Activated CD4-positive, alpha-beta T cell treated with anti-CD3 and anti-CD28 coated beads, Interleukin-10, Interleukin-2, amounts not matched to agents 100 ng/mL and 50 ng/mL, durations not matched to agents 16 hours and 8 hours (primary cell): ENCODE data around the gene ARHGDIA.

Experiments
- DNase-seq: peaks from one replicate; pipeline ENCODE4 v3.0.0-alpha.2; 2020

ARHGDIA gene

GRCh38 chr17:81888105-81888987 lies 17.2 kb upstream of the ARHGDIA start:
- DNase-seq: no peak

GRCh38 chr17:81885869-81886548 lies 14.9 kb upstream of the ARHGDIA start:
- no peak for DNase-seq

GRCh38 chr17:81885454-81885853 lies 14.3 kb upstream of the ARHGDIA start:
- no peak for DNase-seq

GRCh38 chr17:81884968-81885367 lies 13.8 kb upstream of the ARHGDIA start:
- no peak for DNase-seq

GRCh38 chr17:81884520-81884919 lies 13.4 kb upstream of the ARHGDIA start:
- no peak for DNase-seq

- no peak for DNase-seq
Observed at GRCh38 chr17:81879121-81879520, 8.0 kb upstream of the ARHGDIA start.

- no peak for DNase-seq
Observed at GRCh38 chr17:81878294-81878693, 7.2 kb upstream of the ARHGDIA start.

- DNase-seq: no peak
Observed at GRCh38 chr17:81877569-81877968, 6.4 kb upstream of the ARHGDIA start.

GRCh38 chr17:81871387-81872230 lies 472 bp upstream of the ARHGDIA start:
- peak; percentile 98 for DNase-seq

- DNase-seq: peak; percentile 59
Observed at GRCh38 chr17:81870131-81870980, 781 bp downstream of the ARHGDIA start.

- peak; percentile 53 for DNase-seq
Observed at GRCh38 chr17:81869221-81870130, 1.7 kb downstream of the ARHGDIA start.

- DNase-seq: no peak
Observed at GRCh38 chr17:81868674-81869220, 2.4 kb downstream of the ARHGDIA start.

- DNase-seq: no peak
Observed at GRCh38 chr17:81867991-81868673, 3.0 kb downstream of the ARHGDIA start.

GRCh38 chr17:81867170-81867990 lies 3.8 kb downstream of the ARHGDIA start:
- DNase-seq: peak; percentile 53

- peak; percentile 29 for DNase-seq
Observed at GRCh38 chr17:81866440-81867169, 4.5 kb downstream of the ARHGDIA start.

- DNase-seq: no peak
Observed at GRCh38 chr17:81865733-81866439, 5.3 kb downstream of the ARHGDIA start.

GRCh38 chr17:81865358-81865732 lies 5.8 kb downstream of the ARHGDIA start:
- no peak for DNase-seq
